Fibroblast of lung (primary cell): ENCODE measurements around the gene BORCS8. TPM values are rescaled to one million over a fixed set of nuclear protein-coding genes. Genes with fewer than 3 reads are reported as not detected.

Experiments used
- DNase-seq, 2 donors: peaks; one replicate each; pipeline versions ENCODE4 v3.0.0 to v3.0.0-alpha.2; 2010; ENCODE audit warnings: low read depth in 2 of 2
- H2AFZ ChIP-seq: 2 replicates; pipeline ENCODE4 v1.5.1; 2012; ENCODE audit warnings: low read length, control low read depth, inconsistent platforms
- H3K27ac ChIP-seq: 2 replicates; pipeline ENCODE4 v1.5.1; 2011; ENCODE audit warnings: low read length, control low read depth; ENCODE audit not compliant: insufficient read depth
- H3K27me3 ChIP-seq: 2 replicates; pipeline ENCODE4 v1.5.1; 2011; ENCODE audit warnings: mild to moderate bottlenecking, low read length; ENCODE audit not compliant: control insufficient read depth, insufficient read depth
- H3K36me3 ChIP-seq: 2 replicates; pipeline ENCODE4 v1.5.1; 2011; ENCODE audit warnings: low read length; ENCODE audit not compliant: control insufficient read depth, insufficient read depth
- H3K4me1 ChIP-seq: 2 replicates; pipeline ENCODE4 v1.5.1; 2011; ENCODE audit warnings: low read length; ENCODE audit not compliant: control insufficient read depth, insufficient read depth; ENCODE audit errors: extremely low read depth
- H3K4me2 ChIP-seq: 2 replicates; pipeline ENCODE4 v1.5.1; 2011; ENCODE audit warnings: low read length, control low read depth; ENCODE audit not compliant: insufficient read depth; ENCODE audit errors: extremely low read depth
- H3K4me3 ChIP-seq, 4 experiments: fragments of 200-600 bp in 1 of 4; sonication (generic) in 1 of 4; replicated peaks in 1 of 4; 2 replicates each; pipeline ENCODE4 v1.5.1; 2011 to 2016; ENCODE audit warnings: low read length in 4 of 4, low read depth in 3 of 4, mild to moderate bottlenecking in 3 of 4, control low read depth in 2 of 4, inconsistent platforms in 1 of 4, mixed read lengths in 1 of 4; ENCODE audit not compliant: insufficient read depth in 1 of 4; ENCODE audit errors: control extremely low read depth in 1 of 4
- H3K79me2 ChIP-seq: 2 replicates; pipeline ENCODE4 v1.5.1; 2012; ENCODE audit warnings: mild to moderate bottlenecking, low read length, inconsistent platforms; ENCODE audit not compliant: control insufficient read depth, insufficient read depth
- H3K9ac ChIP-seq: 2 replicates; pipeline ENCODE4 v1.5.1; 2011; ENCODE audit warnings: mild to moderate bottlenecking, low read length, control low read depth; ENCODE audit not compliant: insufficient read depth
- H3K9me3 ChIP-seq: 2 replicates; pipeline ENCODE4 v1.5.1; 2012; ENCODE audit warnings: low read depth, low read length; ENCODE audit not compliant: control insufficient read depth, insufficient read depth
- H4K20me1 ChIP-seq: 2 replicates; pipeline ENCODE4 v1.5.1; 2011; ENCODE audit warnings: low read length; ENCODE audit not compliant: control insufficient read depth, insufficient read depth; ENCODE audit errors: extremely low read depth
- EZH2 ChIP-seq: IDR thresholded peaks from 2 replicates; pipeline ENCODE4 v1.5.1; 2012; ENCODE audit warnings: low read length, control low read depth, mild to moderate bottlenecking; ENCODE audit errors: missing control alignments
- polyA plus RNA-seq, 2 donors: library from polyadenylated mRNA; depleted of rRNA in 1 of 2; stranded (reverse) in 1 of 2; unstranded in 1 of 2; fragments of >200 nt; gene quantifications; 2 replicates each; pipeline ENCODE4 v1.2.1, GENCODE V29; 2011 to 2012; ENCODE audit warnings: missing spikeins in 1 of 2
- total RNA-seq: library from RNA; depleted of rRNA; stranded (reverse); fragments of >200 nt; gene quantifications from 2 replicates; pipeline ENCODE4 v1.2.1, GENCODE V29; 2014
- TF ChIP-seq, protein P1 (sequence below), 2 donors: IDR thresholded peaks in 1 of 2; conservative IDR thresholded peaks in 1 of 2; 1 replicate in 1 of 2; 2 replicates in 1 of 2; pipeline ENCODE4 v1.5.1; 2011 to 2012; ENCODE audit warnings: low read length in 2 of 2, control low read depth in 1 of 2, inconsistent platforms in 1 of 2, low read depth in 1 of 2, mild to moderate bottlenecking in 1 of 2

Gene BORCS8
- total and polyA plus RNA-seq, 2 donors (not counting 1 experiment from before 2014, with no cell fraction given): 10.7 to 13.9 TPM

DNA sequence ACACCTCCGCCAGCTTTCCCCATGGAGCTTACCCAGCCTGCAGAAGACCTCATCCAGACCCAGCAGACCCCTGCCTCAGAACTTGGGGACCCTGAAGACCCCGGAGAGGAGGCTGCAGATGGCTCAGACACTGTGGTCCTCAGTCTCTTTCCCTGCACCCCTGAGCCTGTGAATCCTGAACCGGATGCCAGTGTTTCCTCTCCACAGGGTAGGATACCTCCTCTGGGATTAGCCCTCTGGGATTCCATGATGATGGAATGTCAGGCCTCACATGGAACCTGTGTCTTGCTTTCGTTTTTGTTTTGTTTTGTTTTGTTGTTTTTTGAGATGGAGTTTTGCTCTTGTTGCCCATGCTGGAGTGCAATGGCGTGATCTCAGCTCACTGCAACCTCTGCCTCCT, 2.0 kb upstream of the BORCS8 start:
- Histone ChIP-seq H3K36me3 (peaks cover 13% of the 10 kb centered on the region), H3K79me2 (peaks cover 31% of the 10 kb centered on the region), H3K4me1 (peaks cover 6% of the 10 kb centered on the region), H3K27me3 (no peaks in the 10 kb centered on the region), H3K9ac (no peak overlapping the region), H3K9me3 (no peaks in the 10 kb centered on the region), H3K27ac (no peak overlapping the region), H3K4me2 (peak overlapping the region; percentile 68), H4K20me1 (no peaks in the 10 kb centered on the region), H2AFZ (no peak overlapping the region), H3K4me3 (peak overlapping the region in 3 of 4 experiments; percentile 72 to 99 (median 76))
- no peak for TF ChIP-seq EZH2
- TF ChIP-seq, protein P1, sequence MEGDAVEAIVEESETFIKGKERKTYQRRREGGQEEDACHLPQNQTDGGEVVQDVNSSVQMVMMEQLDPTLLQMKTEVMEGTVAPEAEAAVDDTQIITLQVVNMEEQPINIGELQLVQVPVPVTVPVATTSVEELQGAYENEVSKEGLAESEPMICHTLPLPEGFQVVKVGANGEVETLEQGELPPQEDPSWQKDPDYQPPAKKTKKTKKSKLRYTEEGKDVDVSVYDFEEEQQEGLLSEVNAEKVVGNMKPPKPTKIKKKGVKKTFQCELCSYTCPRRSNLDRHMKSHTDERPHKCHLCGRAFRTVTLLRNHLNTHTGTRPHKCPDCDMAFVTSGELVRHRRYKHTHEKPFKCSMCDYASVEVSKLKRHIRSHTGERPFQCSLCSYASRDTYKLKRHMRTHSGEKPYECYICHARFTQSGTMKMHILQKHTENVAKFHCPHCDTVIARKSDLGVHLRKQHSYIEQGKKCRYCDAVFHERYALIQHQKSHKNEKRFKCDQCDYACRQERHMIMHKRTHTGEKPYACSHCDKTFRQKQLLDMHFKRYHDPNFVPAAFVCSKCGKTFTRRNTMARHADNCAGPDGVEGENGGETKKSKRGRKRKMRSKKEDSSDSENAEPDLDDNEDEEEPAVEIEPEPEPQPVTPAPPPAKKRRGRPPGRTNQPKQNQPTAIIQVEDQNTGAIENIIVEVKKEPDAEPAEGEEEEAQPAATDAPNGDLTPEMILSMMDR (conservative IDR thresholded peaks at IDR 0.05 in 1 of 2, IDR thresholded peaks at IDR 0.05 in 1 of 2; ENCODE audit: low read depth in 1 of 2, low read length in 2 of 2): no peak
- no peak for DNase-seq

DNA sequence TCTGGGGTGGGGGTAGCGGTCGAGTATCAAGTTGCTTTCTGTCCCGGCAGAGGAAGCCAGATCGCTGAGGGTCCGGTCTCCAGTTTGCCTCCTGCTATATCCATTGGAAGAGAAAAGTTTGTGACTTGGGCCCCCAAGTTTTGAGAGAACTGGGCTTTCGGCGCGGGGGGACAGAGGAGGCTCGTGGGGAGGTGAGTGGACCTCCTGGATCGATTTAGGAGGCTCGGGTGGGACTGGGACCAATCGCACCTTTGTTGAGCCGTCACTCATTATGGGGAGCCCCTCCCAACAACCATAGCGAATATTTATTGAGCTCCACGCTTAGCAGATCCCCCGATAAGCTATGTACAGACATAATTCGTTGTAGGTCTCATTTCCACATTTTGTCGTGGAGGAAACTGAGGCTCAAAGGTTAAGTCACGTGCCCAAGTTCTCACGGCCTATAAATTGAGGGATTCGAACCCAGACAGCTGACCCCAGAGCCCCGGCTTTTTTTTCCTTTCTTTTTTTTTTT, 1.0 kb upstream of the BORCS8 start:
- peak overlapping the region; percentile 68 for H3K4me2 ChIP-seq
- H3K4me1 ChIP-seq: peaks cover 6% of the 10 kb centered on the region
- H4K20me1 ChIP-seq: no peaks in the 10 kb centered on the region
- H3K79me2 ChIP-seq: peaks cover 33% of the 10 kb centered on the region
- H3K36me3 ChIP-seq: peaks cover 5% of the 10 kb centered on the region
- no peak for TF ChIP-seq EZH2
- TF ChIP-seq, protein P1 (conservative IDR thresholded peaks at IDR 0.05 in 1 of 2, IDR thresholded peaks at IDR 0.05 in 1 of 2; ENCODE audit: low read depth in 1 of 2, low read length in 2 of 2): no peak
- H2AFZ ChIP-seq: peak overlapping the region; percentile 77
- H3K4me3 ChIP-seq: peak overlapping the region; percentile 72 to 99 (median 78)
- H3K9ac ChIP-seq: peak overlapping the region; percentile 56
- H3K9me3 ChIP-seq: no peaks in the 10 kb centered on the region
- no peaks in the 10 kb centered on the region for H3K27me3 ChIP-seq
- DNase-seq: no peak
- H3K27ac ChIP-seq: peak overlapping the region; percentile 69

DNA sequence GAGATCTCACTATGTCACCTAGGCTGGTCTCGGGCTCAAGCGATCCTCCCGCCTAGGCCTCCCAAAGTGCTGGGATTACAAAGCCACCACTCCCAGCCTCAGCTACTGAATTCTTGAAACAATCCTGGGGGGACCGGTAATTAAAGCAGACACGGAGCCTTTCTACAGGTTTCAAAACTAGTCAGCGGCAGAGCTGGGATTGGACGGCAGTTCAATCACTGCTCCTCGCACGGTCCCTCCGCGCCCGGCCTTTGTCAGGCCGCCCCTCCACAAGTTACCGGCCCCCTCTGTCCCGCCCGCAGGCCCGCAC, 229 bp downstream of the BORCS8 start:
- Histone ChIP-seq H3K27me3 (no peaks in the 10 kb centered on the region), H4K20me1 (no peaks in the 10 kb centered on the region), H3K79me2 (peaks cover 33% of the 10 kb centered on the region), H3K9me3 (no peaks in the 10 kb centered on the region), H3K27ac (peak overlapping the region; percentile 91), H3K36me3 (peaks cover 2% of the 10 kb centered on the region), H2AFZ (peak overlapping the region; percentile 82), H3K4me2 (peak overlapping the region; percentile 93), H3K4me3 (peak overlapping the region; percentile 76 to 97 (median 88)), H3K9ac (peak overlapping the region; percentile 82), H3K4me1 (peaks cover 6% of the 10 kb centered on the region)
- TF ChIP-seq, protein P1 (conservative IDR thresholded peaks at IDR 0.05 in 1 of 2, IDR thresholded peaks at IDR 0.05 in 1 of 2; ENCODE audit: low read depth in 1 of 2, low read length in 2 of 2): no peak
- TF ChIP-seq EZH2: no peak
- no peak for DNase-seq
